Measurements from ENCODE around the gene MRE11.
A peak's percentile ranks its signal among the peaks of the same experiment; 100 is the strongest.

Gene MRE11

DNA sequence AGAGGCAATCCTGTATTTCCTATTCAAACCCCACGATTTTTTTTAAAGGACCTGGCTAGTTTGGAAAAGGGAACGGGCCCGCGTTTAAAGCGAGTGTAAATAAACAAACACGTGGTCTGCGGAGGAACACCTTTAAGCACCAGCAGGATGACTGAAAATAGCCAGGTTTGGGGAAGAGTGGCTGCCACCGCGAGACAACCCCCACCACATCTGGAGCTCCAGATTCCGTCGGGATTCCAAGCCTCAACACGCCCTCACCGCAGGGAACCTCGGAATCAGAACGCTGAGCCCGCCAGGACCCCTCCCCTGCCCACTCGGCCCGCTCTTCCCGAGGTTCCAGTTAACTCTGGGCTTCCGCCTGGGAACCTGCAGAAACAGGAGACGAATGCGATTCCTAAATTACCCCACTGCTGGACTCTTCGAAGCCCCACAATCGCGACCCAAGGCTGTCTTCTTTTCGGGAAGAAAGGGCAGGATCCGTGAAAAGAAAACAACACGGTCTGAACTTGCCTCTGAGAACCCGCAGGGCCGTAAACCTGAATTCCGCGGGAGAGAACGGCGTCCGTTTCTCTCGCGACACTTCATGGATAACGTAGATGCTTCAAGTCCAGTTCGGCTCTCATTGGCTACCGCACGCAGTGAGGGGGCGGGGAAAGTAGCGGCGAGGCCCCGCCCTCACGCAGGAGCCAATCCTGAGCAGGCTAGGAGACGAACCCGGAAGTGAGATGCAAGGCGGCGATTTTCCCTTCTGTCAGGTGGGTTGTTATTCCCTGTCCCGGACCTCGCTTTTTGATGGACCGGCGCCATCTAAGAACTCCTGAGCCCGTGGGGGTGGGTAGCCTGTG lies at the start of gene MRE11, which contains the start of gene ANKRD49:
TSS of gene MRE11 (minus strand) at position 564 of the 845 bp plus-strand sequence. CDS start 1,043 bp downstream, outside the sequence.
TSS of gene ANKRD49 (plus strand) at position 704 of the 845 bp plus-strand sequence. CDS start 2,710 bp downstream, outside the sequence.
- TF ChIP-seq, protein P1, sequence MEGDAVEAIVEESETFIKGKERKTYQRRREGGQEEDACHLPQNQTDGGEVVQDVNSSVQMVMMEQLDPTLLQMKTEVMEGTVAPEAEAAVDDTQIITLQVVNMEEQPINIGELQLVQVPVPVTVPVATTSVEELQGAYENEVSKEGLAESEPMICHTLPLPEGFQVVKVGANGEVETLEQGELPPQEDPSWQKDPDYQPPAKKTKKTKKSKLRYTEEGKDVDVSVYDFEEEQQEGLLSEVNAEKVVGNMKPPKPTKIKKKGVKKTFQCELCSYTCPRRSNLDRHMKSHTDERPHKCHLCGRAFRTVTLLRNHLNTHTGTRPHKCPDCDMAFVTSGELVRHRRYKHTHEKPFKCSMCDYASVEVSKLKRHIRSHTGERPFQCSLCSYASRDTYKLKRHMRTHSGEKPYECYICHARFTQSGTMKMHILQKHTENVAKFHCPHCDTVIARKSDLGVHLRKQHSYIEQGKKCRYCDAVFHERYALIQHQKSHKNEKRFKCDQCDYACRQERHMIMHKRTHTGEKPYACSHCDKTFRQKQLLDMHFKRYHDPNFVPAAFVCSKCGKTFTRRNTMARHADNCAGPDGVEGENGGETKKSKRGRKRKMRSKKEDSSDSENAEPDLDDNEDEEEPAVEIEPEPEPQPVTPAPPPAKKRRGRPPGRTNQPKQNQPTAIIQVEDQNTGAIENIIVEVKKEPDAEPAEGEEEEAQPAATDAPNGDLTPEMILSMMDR (conservative IDR thresholded peaks at IDR 0.05; ENCODE audit: low read depth, low read length): no peak
- H3K4me3 ChIP-seq (ENCODE audit: low read depth, low read length): peak within 1 kb of the TSS; percentile 92
- DNase-seq (ENCODE audit: low read depth): peak; percentile 99

DNA sequence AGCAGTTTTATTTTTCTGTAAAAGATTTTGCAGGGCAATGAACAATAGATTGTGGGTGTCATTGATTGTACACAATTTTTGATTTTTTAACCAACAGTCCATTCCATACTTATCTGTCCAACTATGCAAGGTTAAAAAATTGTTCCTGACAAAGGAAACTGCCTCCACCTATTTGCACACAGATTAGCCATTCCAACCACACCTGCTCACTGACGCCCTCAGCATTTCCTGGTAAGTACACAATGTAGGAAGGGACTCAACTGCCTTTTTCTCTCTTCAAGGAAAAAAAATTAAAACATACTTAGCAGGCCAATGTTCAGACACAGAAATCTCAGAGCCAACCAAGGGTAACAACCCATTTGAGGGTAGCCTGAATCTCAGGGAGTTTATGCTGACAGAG lies 45.8 kb upstream of the MRE11 start:
- DNase-seq (ENCODE audit: low read depth): no peak
- TF ChIP-seq, protein P1 (conservative IDR thresholded peaks at IDR 0.05; ENCODE audit: low read depth, low read length): no peak

DNA sequence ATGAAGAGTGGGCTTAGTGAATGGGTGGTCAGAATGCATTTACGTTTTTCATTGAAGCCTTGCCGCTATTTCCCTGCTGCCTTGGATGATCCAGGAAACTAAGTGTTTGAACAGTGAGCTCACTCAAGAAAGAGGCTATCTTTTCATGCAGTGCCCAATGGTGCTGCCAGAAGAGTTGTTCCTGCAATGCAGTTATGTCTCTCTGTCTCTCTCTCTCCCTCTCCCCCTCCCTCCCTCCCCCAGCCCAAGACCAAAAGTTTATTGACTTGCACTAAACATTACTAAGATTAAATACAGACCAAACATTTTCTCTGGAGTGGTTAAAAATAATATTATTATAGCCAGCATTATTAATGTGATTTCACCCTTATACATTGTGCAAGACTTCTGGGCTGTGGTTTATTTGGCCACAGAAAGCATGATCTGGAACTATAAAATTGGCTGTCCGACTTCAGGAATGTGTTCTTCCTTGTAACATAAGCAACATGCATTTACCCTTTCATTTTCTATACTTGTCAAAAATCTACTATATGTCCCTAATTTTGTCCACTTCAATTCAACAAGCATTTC lies 43.5 kb upstream of the MRE11 start:
- no peak overlapping the region for H3K4me3 ChIP-seq (ENCODE audit: low read depth, low read length)
- peak; percentile 73 for DNase-seq (ENCODE audit: low read depth)
- TF ChIP-seq, protein P1 (conservative IDR thresholded peaks at IDR 0.05; ENCODE audit: low read depth, low read length): no peak

More for the DNA sequence above, 45.8 kb upstream of the MRE11 start:
- H3K4me3 ChIP-seq (ENCODE audit: low read depth, low read length): no peak overlapping the region

DNA sequence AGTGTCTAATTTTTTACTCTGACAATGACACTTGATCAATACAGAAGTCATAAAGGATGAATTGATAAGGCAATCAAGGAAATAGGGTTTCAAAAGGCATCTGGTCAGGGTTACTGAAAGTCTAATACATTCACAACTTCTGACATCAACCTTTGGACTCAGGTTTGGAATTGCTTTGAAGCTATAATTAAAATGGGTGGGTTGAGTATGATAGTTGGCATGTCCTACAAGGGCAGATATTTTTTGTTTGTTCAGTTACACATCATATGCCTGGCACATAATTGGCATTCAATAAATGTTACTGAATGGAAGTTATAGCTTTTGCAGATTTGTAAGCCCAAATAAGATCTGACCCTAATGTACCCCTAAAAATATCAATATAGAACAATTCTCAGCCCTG lies 42.7 kb upstream of the MRE11 start:
- TF ChIP-seq, protein P1 (conservative IDR thresholded peaks at IDR 0.05; ENCODE audit: low read depth, low read length): no peak
- no peak for DNase-seq (ENCODE audit: low read depth)
- H3K4me3 ChIP-seq (ENCODE audit: low read depth, low read length): no peak overlapping the region

DNA sequence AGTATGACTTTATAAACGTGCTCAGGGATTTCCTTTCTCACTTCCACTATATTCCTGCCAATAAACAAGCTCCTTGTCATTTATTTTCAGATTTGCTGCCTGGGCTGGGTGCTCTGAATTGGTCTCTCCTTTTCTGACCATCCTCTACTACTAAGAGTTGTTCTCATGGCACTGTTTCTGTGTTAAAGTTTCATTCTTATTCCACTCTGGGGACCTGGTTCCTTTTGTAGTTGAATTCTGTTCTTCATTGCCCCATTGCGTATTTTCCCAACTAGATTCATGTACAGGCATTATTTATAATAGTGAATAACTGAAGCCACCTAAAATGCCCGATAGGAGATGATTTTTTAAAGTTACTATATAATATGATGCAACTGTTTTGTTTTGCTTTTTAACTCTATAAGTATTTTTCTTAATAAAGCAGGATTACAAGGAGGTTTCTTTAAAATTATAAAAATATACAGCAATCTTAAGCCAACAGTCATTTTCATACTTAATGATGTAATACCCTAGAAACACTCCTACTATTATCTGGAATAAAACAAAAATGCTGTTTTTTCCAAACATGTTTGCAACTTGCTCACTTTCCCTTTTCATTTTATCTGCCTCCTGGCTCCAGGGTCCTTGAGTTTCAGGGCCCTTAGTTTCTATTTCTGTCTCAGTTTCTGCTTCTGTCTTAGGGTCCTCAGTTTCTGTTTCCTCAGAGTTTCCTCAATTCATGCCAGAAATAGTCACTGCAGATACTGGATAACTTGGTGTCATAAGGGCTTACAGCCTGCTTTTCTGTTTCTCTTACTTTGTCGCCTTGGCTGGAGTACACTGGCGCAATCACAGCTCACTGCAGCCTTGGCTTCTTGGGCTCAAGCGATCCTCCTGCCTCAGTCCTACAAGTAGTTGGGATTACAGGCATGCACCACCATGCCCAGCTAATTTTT lies 40.3 kb upstream of the MRE11 start:
- TF ChIP-seq, protein P1 (conservative IDR thresholded peaks at IDR 0.05; ENCODE audit: low read depth, low read length): no peak
- no peak for DNase-seq (ENCODE audit: low read depth)
- no peak overlapping the region for H3K4me3 ChIP-seq (ENCODE audit: low read depth, low read length)

DNA sequence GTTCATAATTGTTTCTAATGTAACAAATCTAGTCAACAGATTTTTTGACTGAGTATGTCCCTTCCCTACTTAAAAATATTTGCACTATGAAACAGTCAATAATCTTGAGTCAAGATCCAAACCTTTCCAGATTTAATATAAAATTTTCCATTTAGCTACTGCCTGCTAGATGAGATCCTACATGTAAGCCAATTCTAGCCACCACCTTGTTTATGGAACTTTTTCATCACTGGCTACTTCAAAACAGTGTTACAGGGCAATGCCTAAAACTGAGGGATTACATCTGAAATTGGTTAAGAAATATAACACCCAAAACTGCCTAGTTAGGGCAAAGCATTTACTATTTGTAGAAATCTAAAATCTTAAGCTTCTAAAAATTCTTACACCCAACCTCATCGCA lies 39.6 kb upstream of the MRE11 start:
- no peak for DNase-seq (ENCODE audit: low read depth)
- TF ChIP-seq, protein P1 (conservative IDR thresholded peaks at IDR 0.05; ENCODE audit: low read depth, low read length): no peak
- no peak overlapping the region for H3K4me3 ChIP-seq (ENCODE audit: low read depth, low read length)

All from choroid plexus epithelial cell (primary cell).